ENCODE measurements around the gene SH3BGRL2.
"Not testable (repeated sequence)": the region's sequence is repeated elsewhere in the genome, so short reads cannot be mapped to it uniquely, and the experiment has no call there.

Gene SH3BGRL2

DNA sequence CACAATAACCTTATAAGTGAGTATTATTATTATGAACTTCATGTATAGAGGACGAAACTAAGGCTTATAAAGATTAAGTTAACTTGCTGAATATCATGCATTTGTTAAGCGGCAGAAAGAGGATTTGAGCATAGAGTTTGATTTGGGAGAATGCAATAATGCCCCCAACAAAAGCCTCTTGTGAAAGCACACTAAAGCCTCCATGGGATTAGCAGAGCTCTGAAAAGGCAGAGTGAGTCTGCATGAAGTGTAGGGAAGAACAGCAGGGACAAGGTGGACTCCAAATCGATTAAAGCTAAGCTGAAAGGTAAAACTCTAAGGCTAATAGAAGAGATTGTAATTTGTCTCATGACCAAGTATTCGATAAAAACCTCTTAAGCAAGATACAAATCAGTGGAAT, 100.3 kb downstream of the SH3BGRL2 start:
- TF ChIP-seq, protein P1, sequence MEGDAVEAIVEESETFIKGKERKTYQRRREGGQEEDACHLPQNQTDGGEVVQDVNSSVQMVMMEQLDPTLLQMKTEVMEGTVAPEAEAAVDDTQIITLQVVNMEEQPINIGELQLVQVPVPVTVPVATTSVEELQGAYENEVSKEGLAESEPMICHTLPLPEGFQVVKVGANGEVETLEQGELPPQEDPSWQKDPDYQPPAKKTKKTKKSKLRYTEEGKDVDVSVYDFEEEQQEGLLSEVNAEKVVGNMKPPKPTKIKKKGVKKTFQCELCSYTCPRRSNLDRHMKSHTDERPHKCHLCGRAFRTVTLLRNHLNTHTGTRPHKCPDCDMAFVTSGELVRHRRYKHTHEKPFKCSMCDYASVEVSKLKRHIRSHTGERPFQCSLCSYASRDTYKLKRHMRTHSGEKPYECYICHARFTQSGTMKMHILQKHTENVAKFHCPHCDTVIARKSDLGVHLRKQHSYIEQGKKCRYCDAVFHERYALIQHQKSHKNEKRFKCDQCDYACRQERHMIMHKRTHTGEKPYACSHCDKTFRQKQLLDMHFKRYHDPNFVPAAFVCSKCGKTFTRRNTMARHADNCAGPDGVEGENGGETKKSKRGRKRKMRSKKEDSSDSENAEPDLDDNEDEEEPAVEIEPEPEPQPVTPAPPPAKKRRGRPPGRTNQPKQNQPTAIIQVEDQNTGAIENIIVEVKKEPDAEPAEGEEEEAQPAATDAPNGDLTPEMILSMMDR (IDR thresholded peaks at IDR 0.05; ENCODE audit: extremely low read depth, missing control alignments): no peak
- DNase-seq (ENCODE audit: low spot score): no peak

DNA sequence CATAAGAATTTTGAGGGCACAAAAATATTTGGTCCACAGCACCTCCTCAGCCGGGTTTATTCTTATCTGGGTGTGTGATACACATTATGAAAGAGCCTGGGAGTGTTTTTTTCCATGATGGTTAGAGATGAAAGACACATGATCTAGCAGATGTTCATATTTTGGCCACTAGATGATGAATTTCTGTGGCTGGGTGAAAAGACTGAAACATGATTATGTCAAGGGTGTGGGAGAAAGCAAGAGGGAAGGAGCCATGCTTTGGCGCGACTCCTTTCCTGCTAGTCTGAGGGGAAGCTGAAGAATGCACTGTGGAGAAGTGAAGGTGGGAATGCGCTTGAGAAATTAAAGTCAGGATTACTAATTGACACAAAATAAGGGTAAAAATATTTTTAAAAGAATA, 102.3 kb downstream of the SH3BGRL2 start:
- DNase-seq (ENCODE audit: low spot score): no peak
- TF ChIP-seq, protein P1 (IDR thresholded peaks at IDR 0.05; ENCODE audit: extremely low read depth, missing control alignments): no peak

DNA sequence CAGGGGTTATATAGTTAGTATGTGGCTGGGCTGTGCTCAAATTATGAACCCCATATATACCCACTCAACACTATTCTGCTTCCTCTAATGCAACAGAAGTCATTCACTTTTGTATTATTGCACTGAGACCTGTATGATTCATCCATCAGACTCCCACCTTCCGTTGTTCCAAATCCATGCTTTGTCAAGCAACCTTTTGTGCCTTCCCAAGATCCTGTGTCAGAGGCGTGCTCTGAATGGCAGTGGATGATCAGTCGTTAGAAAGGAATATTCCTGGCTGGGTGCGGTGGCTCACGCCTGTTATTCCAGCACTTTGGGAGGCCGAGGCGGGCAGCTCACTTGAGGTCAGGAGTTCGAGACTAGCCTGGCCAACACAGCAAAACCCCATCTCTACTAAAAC, 103.2 kb downstream of the SH3BGRL2 start:
- TF ChIP-seq, protein P1 (IDR thresholded peaks at IDR 0.05; ENCODE audit: extremely low read depth, missing control alignments): no peak
- no peak for DNase-seq (ENCODE audit: low spot score)

DNA sequence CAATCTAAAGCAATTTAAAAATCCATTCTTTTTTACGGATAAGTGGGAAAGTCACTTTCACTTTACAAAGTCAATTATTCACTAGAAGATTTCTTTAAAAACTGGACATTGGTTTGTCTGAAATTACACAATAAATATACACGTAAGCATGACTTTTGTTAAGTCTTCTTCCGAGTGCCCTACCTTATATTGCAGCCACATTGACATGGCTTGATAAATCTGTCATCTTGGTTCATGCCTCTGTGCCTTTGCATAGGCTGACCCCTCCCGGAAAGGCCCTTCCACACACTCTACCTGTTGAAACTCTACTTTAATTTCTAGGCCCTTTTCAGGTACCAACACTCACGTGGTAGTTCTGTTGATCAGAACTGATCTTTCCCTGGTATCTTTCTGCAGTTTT, 104.1 kb downstream of the SH3BGRL2 start:
- TF ChIP-seq, protein P1 (IDR thresholded peaks at IDR 0.05; ENCODE audit: extremely low read depth, missing control alignments): no peak
- DNase-seq (ENCODE audit: low spot score): no peak

DNA sequence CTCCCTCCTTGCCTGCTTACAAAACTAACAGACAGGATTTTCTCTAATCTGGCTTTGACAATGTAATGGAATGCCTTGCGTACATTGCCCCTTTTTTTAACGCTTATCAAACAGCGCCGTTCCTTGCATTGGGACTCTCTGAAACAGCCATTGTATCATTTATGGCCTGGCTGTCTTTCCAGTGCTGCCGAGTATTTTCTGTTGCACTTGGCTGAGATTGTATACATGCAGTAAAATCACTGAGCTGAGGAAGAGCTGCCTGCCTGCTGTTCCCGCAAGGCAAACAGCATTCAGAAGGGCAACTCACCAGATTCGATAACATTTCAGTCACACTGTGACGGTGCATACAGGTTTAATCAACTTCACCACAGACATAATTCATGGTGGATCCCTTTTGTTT, 106.0 kb downstream of the SH3BGRL2 start:
- TF ChIP-seq, protein P1 (IDR thresholded peaks at IDR 0.05; ENCODE audit: extremely low read depth, missing control alignments): no peak
- DNase-seq (ENCODE audit: low spot score): no peak

DNA sequence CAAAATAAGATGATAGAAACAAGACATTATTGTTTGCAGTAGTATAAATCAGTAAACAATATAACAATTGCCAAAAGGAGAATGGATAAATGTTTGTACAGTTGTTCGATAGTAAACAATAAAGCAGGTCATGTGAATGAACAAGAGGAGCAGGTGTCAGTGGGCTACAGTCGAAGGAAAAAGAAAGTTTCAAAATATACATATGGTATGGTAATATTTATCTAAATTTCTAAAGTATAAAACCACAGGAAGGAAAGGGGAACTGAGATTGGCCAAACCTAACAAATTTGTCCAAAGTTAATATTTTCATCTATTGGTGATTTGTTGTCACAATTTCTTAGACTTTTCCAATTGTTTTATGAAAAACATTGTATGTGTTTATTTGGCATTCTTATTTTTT, 110.9 kb downstream of the SH3BGRL2 start:
- no peak for DNase-seq (ENCODE audit: low spot score)
- TF ChIP-seq, protein P1 (IDR thresholded peaks at IDR 0.05; ENCODE audit: extremely low read depth, missing control alignments): no peak

- DNase-seq (ENCODE audit: low spot score): not testable (repeated sequence)
These were observed 114.2 kb downstream of the SH3BGRL2 start for GRCh38 chr6:79745282-79745681.

DNA sequence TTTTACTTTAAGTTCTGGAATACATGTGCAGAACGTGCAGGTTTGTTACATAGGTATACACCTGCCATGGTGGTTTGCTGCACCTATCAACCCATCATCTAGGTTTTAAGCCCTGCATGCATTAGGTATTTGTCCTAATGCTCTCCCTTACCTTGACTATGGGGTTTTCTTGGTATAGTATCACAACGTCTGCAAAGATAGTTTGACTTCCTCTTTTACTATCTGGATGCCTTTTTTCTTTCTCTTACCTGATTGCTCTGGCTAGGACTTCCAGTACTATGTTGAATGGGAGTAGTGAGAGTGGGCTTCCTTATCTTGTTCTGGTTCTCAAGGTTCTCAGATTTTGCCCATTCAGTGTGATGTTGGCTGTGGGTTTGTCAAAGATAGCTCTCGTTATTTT, 115.2 kb downstream of the SH3BGRL2 start:
- not testable (repeated sequence) for DNase-seq (ENCODE audit: low spot score)

- TF ChIP-seq, protein P1 (IDR thresholded peaks at IDR 0.05; ENCODE audit: extremely low read depth, missing control alignments): no peak
- DNase-seq (ENCODE audit: low spot score): no peak
These were observed 119.7 kb downstream of the SH3BGRL2 start for GRCh38 chr6:79750806-79751205.
